Epithelial cell of prostate (primary cell): Measurements from ENCODE around the gene RAB7A.
"Not testable (repeated sequence)": the region's sequence is repeated elsewhere in the genome, so short reads cannot be mapped to it uniquely, and the experiment has no call there.

ENCODE experiments used
- DNase-seq: peaks from one replicate; pipeline ENCODE4 v3.0.0-alpha.2; 2011; ENCODE audit warnings: low read depth, low spot score
- H3K27ac ChIP-seq: fragments of 450-650 bp; 2 replicates; pipeline ENCODE4 v1.5.1; 2017; ENCODE audit warnings: mild to moderate bottlenecking

RAB7A gene

DNA sequence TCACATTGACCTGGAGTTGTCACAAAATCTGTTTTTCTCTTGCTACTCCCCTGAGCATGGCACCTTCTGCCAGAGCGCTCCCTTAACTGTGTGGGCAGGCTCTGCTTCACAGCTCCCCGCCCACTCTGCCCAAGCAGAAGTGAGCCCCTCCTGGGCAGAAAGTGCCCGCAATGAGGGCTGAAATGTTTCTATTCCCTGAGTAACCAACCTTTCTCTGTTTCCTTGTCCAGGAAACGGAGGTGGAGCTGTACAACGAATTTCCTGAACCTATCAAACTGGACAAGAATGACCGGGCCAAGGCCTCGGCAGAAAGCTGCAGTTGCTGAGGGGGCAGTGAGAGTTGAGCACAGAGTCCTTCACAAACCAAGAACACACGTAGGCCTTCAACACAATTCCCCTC lies 87.1 kb downstream of the RAB7A start:
- H3K27ac ChIP-seq, result no peak overlapping the region
- no peak for DNase-seq

DNA sequence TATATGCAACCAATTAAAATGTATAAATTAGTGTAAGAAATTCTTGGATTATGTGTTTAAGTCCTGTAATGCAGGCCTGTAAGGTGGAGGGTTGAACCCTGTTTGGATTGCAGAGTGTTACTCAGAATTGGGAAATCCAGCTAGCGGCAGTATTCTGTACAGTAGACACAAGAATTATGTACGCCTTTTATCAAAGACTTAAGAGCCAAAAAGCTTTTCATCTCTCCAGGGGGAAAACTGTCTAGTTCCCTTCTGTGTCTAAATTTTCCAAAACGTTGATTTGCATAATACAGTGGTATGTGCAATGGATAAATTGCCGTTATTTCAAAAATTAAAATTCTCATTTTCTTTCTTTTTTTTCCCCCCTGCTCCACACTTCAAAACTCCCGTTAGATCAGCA lies 88.1 kb downstream of the RAB7A start:
- DNase-seq, result no peak
- H3K27ac ChIP-seq, result no peak overlapping the region

DNA sequence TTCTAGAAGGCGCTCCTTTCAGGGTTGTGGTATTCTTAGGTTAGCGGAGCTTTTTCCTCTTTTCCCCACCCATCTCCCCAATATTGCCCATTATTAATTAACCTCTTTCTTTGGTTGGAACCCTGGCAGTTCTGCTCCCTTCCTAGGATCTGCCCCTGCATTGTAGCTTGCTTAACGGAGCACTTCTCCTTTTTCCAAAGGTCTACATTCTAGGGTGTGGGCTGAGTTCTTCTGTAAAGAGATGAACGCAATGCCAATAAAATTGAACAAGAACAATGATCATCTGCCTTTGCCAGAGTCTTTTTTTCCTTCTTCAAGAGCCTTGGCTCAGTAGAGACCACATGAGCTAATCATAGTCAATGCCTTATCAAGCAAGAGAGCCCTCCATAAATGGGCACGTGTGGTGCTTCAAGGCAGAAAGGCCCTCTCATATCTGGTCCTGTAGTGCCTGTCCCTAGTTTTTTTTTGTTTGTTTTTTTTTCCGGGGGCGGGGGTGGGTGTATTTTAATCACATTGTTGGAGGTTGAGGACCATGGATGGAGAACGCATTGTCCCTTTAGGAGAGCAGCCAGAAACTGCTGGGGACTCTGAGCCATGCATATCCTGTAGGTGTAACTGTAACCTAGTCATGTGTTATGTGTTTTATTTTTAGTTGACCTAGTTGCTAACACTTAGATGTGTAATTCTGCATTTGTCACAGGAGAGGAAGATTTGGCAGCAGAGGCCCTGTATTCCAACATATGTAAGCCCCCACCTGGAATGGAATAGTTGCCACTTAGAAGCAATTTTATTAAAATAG lies 88.7 kb downstream of the RAB7A start:
- H3K27ac ChIP-seq, result no peak overlapping the region

GRCh38 chr3:128815318-128816064 lies 89.5 kb downstream of the RAB7A start:
- DNase-seq, result no peak
- H3K27ac ChIP-seq, result no peak overlapping the region

More for the DNA sequence above, 88.7 kb downstream of the RAB7A start:
- DNase-seq, result no peak

GRCh38 chr3:128818186-128818787 lies 92.3 kb downstream of the RAB7A start:
- no peak for DNase-seq
- no peak overlapping the region for H3K27ac ChIP-seq

GRCh38 chr3:128820252-128820839 lies 94.4 kb downstream of the RAB7A start:
- no peak overlapping the region for H3K27ac ChIP-seq
- no peak for DNase-seq

GRCh38 chr3:128823008-128823407 lies 97.0 kb downstream of the RAB7A start:
- no peak overlapping the region for H3K27ac ChIP-seq
- no peak for DNase-seq

- DNase-seq, result no peak
- no peak overlapping the region for H3K27ac ChIP-seq
Observed at GRCh38 chr3:128823631-128824030, 97.6 kb downstream of the RAB7A start.

GRCh38 chr3:128824132-128824850 lies 98.3 kb downstream of the RAB7A start:
- DNase-seq, result no peak

DNA sequence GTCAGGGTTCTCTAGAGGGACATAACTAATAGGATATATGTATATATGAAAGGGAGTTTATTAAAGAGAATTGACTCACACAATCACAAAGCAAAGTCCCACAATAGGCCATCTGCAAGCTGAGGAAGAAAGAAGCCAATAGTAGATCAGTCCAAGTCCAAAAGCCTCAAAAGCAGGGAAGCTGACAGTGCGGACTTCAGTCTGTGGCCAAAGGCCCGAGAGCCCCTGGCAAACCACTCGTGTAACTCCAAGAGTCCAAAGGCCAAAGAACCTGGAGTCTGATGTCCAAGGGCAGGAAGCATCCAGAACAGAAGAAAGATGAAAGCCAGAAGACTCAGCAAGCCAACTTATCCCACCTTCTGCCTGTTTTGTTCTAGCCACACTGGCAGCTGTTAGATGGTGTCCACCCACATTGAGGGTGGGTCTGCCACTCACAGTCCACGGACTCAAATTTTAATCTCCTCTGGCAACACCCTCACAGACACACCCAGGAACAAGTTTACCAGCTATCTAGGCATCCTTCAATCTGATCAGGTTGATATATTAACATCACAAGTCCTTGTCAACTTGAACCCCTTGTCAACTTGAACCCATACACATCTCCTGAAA lies 99.2 kb downstream of the RAB7A start:
- no peak overlapping the region for H3K27ac ChIP-seq
- no peak for DNase-seq

More at GRCh38 chr3:128824132-128824850, 98.3 kb downstream of the RAB7A start:
- no peak overlapping the region for H3K27ac ChIP-seq

DNA sequence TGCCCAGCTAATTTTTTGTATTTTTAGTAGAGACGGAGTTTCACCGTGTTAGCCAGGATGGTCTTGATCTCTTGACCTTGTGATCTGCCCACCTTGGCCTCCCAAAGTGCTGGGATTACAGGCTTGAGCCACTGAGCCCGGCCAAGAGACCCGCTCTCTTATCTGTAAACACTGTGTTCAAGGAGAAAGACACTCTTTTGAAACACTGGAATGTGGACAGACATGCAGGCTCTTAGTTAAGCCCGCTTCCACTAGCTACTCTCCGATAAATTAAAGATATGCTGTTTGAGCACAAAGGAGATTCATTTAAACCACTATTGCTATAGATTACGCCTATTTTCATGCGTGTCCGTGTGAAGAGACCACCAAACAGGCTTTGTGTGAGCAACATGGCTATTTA lies 103.1 kb downstream of the RAB7A start:
- DNase-seq, H3K27ac ChIP-seq: not testable (repeated sequence)

DNA sequence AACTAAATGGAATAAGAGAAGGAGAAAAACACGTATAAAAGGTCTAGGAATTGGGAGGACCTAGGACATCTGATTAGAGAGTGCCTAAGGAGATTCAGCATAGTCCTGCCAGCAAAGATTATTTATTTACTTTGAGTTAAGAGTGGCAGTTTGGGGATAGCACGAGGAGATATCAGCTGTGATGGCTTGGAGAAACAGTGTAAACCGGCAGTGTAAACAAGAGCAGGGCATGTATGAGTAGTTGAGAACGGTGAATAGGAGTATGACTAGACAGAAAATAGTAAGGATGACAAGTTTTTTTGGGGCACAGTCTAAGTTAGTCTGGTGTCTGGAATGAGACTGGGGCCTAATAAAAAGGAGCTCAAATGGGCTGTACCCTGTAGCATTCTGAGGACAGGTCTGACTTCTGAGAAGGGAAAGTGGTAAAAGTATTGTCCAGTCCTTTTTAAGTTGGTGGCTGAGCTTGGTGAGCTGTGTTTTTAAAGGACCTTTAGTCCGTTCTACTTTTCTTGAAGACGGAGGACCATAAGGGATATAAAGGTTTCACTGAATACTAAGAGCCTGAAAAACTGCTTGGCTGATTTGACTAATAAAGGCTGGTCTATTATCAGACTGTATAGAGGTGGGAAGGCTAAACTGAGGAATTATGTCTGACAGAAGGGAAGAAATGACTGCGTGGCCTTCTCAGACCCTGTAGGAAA lies 104.1 kb downstream of the RAB7A start:
- H3K27ac ChIP-seq, DNase-seq: not testable (repeated sequence)

DNA sequence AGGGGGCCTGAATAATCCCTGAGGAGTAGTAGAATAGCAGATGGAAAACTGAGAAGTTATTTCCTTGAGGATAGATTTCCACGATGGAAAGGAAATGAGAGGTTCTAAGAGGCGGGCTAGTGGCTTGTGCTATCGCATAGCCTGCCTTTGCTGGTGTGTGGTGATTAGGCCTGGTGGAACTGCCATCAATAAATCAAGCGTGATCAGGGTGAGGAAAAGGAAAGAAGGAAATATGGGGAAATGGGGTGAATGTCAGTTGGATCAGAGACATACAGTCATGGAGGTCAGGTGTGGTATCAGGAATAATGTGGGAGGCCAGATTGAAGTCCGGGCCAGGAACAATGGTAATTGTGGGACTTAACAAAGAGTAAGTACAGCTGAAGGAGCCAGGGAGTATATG lies 104.8 kb downstream of the RAB7A start:
- H3K27ac ChIP-seq, DNase-seq: not testable (repeated sequence)

DNA sequence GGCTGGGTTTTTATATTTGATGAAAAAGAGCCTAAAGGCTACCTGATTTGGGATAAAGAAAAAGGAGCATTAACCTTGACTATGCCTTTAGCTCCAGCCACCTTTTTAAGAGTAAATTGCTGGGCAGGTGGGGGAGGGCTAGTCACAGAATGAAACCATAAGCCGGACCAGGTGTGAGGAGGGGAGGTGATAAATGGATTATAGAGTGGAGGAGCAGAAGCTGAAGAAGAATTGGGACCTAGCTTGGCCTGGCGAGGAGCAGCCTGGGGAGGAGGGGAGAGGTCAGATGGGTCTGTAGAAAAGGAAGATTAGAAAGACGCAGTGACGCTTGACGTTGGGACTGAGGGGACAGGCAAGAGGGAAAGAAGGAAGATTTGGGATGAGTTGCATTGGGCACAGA lies 107.0 kb downstream of the RAB7A start:
- not testable (repeated sequence) for H3K27ac ChIP-seq, DNase-seq

GRCh38 chr3:128835096-128835495 lies 109.1 kb downstream of the RAB7A start:
- no peak for DNase-seq
- no peak overlapping the region for H3K27ac ChIP-seq

- DNase-seq, result no peak
Observed at GRCh38 chr3:128841926-128842920, 116.2 kb downstream of the RAB7A start.

DNA sequence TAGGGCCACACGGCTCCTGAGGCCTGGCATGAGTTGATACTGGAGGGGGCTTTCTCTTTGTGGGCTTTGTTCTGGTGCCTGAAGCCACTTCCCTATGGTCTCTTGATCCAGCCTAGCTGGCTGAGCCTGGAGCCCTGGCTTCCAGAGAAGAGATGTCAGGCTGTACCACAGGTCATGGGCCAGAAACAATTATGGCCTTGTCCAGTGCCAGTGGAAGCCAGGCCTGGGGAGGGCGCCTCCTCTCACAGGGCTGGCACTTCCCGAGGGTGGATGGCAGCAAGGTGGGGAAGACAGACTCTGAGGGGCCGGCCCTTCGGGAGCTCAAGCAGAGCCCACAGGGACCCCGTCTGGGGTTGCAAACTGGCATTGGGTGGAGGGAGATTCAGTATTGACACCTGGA lies 118.5 kb downstream of the RAB7A start:
- DNase-seq, result no peak

More at GRCh38 chr3:128841926-128842920, 116.2 kb downstream of the RAB7A start:
- no peak overlapping the region for H3K27ac ChIP-seq

More for the DNA sequence above, 118.5 kb downstream of the RAB7A start:
- H3K27ac ChIP-seq, result no peak overlapping the region
